NCI-H2029 treated with DMSO at 0.1 percent for 48 hours (cell line): ENCODE measurements around the gene ELF4.
"Not testable (repeated sequence)": the region's sequence is repeated elsewhere in the genome, so short reads cannot be mapped to it uniquely, and the experiment has no call there.

Source experiments
- DNase-seq: peaks from one replicate; lab custom pipeline; 2025; lab: John Stamatoyannopoulos, UW

Gene ELF4

DNA sequence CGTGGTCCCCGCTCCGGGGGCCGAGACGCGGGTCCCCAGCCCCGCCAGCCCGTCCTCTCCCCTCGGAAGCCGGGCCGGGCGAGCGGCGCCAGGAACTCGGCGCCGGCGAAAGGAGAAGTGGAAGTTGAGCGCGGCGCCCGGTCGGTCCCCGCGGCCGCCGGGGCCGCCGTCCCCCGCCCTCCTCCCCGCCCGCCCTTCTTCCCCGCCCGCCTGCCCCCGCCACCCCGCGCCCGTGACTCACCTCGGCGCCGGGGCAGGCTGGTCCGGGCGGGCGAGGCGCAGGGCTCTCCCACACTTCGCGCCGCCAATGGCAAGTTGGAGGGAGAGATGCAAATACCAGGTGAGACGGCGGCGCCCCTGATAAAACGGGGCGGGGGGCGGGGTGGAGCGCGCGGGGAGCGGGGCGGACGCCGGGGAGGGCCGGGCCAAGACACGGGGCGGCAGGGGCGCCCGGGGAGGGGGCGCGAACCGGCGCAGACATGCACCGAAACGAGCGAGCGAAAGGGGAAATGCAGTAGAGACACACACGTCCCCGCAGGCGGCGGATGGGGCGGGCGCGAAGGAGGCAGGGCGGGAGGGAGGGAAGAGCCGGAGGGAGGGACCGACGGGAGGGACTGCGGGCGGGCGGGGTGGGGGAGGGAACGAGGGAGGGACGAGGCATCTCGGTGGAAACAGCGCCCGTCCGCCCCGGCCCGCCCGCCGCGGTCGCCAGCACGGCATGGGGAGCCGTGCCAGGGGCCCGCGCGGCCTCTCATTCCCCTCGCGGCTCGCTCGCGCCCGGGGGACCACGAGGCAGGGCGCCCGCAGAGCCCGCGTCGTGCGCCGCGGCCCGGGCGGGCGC lies at the start of gene ELF4:
Gene ELF4 (minus strand): TSS at position 119 of the 841 bp plus-strand sequence. CDS start 29,167 bp downstream, outside the sequence.
- DNase-seq = no peak

DNA sequence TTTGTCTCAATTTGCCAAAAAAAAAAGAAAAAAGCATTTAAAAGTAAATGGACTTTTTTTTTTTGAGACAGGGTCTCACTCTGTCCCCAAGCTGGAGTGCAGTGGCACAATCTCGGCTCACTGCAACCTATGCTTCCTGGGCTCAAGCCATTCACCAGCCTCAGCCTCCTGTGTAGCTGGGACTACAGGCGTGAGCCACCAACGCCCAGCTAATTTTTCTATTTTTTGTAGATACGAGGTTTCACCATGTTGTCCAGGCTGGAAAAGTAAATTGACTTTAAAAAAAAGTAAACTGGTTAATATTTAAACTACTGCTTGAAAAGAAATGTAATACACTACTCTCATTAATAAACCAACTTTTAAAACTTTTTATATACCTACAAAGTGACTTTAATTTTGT lies 49.5 kb upstream of the ELF4 start:
- no peak for DNase-seq

DNA sequence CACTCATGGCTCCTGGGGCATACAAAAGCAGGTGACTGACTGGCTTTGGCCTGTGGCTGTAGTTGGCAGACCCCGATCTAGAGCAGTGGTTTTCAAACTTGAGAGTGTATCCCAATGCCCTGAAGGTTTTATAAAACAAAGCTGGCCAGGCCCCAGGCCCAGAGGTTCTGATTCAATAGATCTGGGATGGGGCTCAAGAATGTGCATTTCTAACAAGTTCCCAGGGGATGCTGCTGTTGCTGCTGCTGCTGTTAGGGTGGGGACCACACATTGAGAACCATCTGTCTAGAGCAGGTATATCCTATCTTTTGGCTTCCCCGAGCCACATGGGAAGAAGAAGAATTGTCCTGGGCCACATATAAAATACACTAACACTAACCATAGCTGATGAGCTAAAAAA lies 48.0 kb upstream of the ELF4 start:
- no peak for DNase-seq

DNA sequence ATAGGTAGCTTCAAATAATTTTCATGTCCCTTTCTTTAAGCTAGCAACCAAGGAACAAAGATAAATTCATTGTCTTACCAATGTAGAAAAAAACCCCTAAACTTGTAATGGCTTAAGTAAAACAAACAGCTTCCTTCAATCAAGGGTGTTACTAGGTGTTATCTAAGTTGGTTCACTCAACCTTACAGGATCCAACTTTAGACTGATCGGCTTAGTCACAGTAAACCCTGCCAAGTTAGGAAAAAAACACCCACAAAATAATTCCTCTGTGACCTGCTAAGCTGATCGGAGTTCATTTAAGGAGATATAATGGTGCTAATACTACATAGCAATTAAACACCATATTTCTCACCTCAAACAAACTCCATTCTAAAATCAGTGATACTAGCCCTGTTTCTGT lies 45.3 kb upstream of the ELF4 start:
- no peak for DNase-seq

DNA sequence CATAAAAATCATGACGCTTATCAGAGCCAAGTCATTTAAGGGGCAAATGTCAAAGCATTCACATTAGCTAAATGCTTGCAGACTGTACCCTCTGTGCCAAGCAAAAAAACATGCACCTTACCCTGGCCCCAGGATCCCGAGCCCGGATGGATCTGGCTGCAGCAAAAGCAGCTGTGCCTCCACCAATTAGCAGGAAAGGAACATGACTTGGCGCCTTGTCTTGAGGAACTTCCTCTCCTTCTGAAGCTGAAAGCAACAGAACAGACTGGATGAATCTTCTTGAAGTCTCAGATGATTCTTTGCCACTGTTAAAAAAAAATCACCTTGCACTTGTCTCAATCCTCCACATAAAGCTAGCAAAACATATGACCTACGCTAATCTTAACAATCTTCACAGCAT lies 37.3 kb upstream of the ELF4 start:
- no peak for DNase-seq

DNA sequence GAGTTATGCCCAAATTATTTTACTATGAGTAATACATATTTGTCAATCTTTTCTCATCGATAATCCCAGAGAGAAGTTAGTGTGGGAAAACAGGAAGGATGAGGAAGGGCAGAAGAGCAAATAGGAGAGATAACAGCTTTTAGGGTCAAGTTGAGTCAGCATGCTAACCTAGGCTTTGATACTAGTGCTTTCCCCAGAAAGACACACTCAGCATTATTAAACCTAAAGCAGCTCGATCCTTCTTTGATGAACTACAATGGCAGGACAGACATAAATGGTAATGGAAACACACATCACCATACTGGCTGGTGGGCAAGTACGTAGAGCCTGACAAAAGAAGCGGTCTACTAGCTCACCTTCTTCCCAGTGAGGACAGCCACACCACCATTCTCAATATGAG lies 34.8 kb upstream of the ELF4 start:
- DNase-seq = no peak

DNA sequence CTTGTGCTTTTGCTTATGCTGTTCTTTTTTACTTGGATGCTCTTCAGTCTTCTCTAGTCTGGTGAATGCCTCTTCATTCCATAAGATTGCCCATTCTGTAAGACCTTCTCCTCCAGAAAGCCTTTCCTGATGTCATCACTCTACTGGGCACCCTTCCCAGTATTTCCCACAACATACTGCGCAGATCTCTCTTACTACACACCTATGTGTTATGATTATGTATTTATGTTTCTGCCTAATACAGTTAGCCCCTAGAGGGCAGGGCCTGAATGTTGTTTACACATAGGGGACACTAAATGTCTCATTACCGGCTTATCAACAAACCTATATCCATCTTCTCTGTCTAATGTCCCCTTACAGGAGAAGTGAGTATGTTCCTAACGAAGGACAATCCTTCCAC lies 34.2 kb upstream of the ELF4 start:
- DNase-seq = peak; percentile 30

DNA sequence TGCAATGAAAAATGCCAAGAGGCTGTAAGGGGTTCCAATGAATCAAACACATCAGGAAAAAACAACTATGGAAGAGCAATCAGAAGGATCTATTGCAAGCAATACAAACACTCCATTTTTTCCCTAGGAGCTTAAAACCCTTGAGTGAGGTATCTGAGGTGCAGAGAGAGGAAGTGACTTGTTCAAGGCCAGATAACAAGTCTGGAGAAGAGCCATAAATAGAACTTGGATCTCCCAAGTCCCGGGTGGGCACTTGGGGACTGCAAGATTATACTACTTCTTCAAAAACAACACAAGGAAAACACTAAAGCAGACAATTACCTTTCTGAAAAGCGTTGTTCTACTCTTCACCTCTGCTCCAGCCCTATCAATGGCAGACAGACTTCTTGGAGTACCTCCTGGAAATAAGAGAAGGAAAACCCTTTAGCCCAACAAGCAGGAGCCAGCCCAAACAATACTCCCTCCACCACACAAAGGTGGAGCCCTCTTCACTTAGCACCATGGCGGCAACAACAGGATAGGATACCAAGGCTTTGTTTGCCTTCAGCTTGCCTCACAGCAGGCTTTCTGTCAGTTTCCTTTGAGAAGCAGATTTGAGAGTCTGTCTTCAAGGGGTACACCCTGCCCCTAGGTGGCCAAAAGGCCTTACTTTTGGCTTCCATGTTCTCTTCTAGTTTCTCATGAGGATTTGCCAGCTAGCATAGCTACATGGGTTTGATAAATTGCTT lies 29.3 kb upstream of the ELF4 start:
- DNase-seq = peak; percentile 51

DNA sequence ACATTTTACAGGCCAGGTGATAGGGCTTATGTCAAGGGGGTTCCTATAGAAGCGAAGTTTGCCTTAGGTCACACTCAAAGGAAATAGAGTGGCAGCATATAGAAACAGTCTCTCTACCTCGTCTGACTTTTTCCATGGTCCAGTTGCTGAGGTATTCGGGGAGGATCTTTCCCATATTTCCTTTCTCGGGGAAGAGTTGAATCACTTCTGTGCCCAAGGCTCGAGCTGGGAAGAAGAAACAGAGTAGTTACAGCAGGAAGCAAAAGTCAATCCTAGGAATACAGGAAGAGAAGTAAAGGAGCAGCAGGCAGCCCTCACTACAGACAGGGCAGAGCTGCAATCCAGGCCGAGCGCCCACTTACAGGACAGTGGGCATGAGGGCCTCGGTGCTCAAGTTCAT lies 26.7 kb upstream of the ELF4 start:
- no peak for DNase-seq

DNA sequence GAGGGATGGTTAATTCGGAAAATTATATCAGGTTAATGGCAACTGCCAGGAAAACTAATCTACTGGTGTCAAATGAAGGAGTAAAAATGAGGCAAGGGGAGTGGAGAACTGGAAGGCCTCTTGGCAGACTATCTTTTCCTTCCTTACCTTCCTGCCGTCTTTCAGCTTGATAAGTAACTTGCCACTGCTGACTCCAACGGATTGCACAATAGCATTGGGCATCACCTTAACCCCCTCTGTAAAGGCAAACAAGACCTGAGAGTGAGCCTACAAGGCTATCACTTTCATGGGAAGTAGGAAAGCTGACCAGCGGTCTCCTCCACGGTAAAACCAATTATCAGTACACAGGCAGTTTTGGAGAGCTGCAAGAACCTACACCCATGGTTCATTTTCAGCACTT lies 26.2 kb upstream of the ELF4 start:
- no peak for DNase-seq

DNA sequence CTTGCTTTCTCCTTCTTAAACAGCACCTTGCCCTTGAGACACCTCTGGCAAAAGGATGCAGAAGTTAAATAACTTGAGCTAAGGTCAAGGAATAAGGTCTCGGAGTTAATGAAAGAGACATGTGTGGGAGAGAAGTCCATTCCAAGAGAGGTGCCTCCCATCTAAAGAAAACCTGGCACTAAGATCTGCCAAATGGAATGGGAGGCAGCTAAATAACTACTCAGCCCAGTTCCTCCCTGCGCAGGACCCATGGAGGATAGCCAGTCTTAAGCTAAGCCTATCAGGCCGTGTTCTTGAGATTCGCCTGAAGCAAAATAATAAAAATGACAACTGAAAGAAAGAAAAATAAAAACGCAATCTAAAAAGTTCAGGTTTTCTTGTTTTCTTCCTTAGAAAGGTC lies 20.7 kb upstream of the ELF4 start:
- DNase-seq = no peak

DNA sequence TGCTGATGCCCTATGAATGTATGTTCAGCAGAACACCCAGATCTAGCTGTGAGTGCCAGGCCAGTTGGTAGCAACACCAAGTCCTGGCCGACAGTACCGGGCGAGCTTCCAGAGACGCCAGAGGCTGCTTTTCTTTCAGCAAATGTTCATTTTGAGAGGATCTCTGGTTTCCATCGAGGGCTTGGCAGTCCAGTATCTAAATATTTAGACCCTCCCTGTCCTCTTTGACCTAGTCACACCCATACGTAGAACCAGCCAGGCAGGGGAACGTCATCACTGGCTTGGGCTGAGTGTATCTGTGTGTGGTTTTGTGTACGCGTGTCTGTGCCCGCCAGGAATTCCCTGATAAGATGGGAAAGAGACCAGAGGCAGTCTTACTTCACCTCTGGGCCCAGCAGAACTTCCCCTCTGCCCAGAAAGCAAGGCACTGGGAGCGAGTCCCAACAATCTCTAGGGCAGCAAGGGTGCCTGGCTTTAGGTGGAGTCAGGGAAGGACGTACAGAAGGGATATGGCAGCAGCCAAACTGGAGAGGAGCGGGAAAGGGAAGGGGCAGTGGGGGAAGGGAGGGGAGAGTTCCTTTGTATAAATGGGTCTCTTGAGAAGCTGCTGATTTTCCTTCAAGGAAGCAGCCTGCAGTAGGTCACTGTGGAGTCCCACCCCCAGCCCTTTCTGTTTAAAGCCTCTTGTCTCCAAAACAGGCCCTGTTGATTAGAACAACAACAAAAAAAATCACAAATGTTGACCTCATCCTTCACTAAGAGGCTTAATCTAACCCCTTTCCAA lies 15.0 kb upstream of the ELF4 start:
- no peak for DNase-seq

DNA sequence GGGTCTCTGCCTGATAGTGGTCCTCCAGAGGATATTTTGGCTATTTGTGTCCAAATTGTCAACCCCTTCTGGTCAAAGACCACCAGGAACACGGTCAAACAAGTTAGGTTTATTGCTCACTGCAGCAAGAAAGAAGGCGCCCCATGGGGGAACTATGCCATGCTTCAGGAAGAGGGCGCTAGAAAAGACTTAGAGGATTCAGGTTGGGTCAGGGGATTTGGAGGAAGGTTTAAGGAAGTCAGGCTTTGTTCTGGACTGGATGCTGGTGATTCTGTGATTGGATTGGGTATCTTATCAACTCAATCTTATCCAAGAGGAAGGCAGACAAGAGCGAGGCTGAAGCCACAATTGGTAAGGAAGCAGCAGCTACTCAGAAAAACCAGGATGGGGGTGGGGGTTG lies 14.3 kb upstream of the ELF4 start:
- no peak for DNase-seq

DNA sequence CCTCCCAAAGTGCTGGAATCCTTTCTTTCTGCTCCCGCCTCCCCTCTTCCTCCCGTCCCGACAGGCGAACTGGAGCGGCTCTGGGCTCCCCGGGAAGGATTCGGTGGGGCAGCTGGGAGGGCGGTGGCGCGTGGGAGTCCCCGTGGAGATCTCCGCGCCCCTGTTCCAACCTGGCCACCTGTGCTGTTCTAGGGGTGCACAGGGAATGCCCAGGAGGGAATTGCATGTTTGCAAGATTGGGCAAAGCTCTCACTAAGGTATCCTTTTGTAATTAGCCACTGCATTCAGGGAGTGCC lies 11.2 kb upstream of the ELF4 start:
- no peak for DNase-seq

DNA sequence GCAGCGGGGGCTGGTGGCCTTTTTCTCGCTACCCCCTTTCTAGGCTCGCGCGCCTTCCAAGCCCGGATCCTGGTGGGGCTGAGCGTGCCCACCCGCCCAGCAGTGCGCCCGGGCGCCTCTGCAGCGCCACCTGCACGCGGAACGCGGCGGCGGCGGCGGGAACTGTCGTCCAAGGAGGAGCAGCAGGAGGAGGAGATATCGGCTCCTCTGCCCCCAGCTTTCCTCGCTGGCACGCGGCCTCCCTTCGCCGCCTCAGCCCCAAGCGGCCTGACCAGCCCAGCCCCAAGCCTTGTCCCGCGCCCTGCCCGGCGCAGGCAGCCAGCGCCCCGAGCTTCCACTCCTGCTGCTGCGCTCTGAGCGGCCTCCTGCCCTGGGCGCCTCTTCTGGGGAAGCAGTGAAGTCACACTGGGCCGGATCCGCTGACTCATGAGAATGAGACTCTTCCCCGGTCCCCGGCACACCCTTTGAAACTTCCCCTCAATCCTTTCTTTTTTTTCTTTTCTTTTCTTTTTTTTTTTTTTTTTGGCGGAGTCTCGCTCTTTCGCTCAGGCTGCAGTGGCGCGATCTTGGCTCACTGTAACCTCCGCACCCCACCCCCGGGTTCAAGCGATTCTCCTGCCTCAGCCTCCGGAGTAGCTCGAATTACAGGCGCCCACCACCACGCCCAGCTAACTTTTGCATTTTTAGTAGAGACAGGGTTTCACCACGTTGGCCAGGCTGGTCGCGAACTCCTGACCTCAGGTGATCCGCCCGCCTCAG lies 10.6 kb upstream of the ELF4 start:
- no peak for DNase-seq

DNA sequence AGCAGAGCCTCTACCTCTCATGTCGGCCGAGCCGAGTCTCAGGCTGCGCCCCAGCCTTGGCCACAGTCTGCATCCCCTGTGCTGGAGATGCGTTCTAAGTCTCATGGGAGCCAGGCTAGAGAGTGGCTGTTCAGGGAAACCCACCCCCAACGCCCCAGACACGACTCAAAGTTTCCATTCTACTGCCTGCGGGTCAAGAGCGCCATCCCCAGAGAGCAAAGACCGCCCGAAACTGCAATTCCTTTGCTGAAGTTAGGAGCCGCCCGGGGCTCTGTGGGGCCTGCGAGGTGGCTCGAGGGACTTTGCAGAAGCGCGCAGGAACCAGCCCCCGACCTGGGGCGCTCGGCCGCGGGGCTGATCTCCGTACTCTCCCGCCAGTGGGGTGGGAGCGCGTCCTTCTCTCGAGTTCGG lies 10.0 kb upstream of the ELF4 start:
- no peak for DNase-seq

DNA sequence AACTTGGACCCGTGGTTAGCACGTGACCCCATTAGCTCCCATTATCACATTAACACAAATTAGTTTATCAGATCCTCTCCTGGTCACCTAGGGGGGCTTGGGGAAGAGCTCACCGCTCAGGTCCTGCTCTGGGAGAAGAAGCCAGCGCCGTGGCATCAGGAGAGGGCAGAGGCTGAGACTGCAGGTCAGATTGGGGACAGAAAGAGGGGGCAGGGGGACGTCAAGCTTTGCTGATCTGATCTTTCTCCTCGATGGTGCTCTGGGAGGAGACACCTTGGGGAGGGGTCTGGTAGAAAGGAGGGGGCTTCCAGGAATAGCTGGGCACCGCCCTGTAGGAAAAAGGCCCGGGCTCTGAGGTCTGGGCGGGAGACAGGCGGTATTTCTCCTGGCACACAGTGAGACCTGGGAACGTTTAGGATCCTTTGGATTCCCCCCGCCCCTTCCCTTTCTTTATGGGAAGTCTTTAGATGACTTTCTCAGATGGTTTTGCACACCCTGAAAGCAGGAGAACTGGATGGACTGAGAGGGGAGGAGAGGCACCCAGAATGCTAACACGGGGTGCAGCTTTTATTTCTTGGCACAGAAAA lies 9.1 kb upstream of the ELF4 start:
- no peak for DNase-seq

DNA sequence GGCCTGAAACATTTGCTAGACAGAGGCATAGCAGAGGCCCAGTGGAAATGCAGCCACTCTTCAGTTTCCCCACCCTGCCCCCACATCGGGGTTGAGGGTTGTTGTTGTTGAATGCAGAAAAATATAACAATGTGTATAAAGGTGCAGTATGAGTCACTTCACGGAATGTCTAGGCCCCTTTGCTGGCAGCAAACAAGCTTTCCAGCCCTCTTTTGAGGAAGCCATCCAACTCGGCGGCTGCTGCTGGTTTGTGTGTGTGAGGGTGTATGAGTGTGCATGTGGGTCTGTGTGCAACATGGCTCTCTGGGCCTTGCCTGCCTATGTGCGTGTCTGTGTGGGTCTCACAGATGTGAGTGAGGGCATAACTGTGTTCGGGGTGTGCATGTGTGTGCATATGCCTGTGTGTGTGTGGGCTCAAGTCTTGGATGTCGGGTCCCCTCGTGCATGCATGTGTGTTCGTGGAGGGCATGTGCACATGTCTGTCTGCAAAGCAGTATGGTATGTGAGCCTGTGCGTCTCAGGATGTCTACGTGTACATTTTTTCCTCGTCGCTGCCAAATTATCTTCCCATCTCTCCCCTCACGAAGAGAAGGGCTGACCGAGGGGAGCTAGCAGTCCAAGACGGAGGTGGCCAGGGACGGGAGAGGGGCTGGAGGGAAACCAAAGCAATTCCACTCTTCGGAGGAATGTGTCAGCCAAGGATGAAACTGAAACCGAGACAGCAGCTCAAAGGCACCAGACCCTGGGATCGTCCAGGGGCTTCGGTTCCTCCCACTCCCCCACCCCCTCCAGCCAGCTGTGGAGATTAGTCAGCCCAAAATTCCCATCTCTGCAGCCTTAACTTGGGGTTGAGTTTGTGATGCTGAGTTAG lies 8.4 kb upstream of the ELF4 start:
- no peak for DNase-seq

DNA sequence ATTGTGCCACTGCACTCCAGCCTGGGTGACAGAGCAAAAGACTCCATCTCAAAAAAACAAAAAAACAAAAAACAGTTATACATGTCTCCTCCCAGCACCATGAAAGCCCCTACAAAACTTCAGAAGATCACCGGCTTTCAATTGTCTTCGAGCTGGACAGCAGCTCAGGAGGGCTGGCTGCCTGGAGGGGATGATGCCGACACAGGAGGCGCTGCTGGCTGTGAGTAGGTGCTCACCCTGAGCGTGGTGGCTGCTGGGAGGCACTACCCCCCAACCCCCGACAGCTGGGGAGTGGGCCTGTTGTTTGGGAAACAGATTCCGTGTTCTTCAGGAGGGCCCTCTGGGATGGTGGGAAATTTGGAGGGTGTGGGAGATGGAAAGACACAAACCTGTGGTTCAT lies 6.9 kb upstream of the ELF4 start:
- no peak for DNase-seq

DNA sequence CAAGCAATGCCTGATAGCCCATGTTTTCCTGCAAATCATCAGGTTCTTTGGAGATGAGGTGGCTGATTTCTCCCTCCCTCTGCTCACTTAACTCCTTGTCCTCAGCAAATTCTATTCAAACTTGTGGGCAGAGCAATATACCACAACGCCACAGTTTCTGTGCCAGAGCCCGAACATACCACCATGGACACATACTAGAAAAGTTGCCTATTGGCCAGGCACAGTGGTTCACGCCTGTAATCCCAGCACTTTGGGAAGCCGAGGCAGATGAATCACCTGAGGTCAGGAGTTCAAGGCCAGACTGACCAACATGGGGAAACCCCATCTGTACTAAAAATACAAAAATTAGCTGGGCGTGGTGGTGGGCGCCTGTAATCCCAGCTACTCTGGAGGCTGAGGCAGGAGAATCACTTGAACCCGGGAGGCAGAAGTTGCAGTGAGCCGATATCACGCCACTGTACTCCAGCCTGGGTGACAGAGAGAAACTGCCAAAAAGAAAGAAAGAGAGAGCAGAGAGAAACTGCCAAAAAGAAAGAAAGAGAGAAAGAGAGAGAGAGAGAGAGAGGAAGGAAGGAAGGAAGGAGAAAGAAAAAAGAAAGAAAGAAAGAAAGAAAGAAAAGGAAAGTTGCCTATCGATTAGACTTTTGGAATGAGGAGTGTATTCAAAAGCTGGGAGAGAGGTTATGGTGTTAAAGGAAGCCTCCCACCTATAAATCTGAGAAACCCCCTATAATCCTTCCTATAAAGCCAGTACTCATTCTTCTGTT lies 5.0 kb upstream of the ELF4 start:
- not testable (repeated sequence) for DNase-seq
